VCaP (cell line): ENCODE data around the gene ALG9.

ENCODE experiments used
- H3K27ac ChIP-seq: fragments of 450-650 bp; 2 replicates; pipeline ENCODE4 v1.5.1; 2017
- TF ChIP-seq, protein P1 (sequence below): fragments of 450-650 bp; conservative IDR thresholded peaks from 2 replicates; pipeline ENCODE4 v1.5.1; 2017; ENCODE audit warnings: mild to moderate bottlenecking, moderate library complexity

The ALG9 gene

GRCh38 chr11:111795334-111795985 is 75.9 kb downstream of the ALG9 start:
- no peak overlapping the region for H3K27ac ChIP-seq
- TF ChIP-seq, protein P1, sequence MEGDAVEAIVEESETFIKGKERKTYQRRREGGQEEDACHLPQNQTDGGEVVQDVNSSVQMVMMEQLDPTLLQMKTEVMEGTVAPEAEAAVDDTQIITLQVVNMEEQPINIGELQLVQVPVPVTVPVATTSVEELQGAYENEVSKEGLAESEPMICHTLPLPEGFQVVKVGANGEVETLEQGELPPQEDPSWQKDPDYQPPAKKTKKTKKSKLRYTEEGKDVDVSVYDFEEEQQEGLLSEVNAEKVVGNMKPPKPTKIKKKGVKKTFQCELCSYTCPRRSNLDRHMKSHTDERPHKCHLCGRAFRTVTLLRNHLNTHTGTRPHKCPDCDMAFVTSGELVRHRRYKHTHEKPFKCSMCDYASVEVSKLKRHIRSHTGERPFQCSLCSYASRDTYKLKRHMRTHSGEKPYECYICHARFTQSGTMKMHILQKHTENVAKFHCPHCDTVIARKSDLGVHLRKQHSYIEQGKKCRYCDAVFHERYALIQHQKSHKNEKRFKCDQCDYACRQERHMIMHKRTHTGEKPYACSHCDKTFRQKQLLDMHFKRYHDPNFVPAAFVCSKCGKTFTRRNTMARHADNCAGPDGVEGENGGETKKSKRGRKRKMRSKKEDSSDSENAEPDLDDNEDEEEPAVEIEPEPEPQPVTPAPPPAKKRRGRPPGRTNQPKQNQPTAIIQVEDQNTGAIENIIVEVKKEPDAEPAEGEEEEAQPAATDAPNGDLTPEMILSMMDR: no peak

- TF ChIP-seq, protein P1: no peak
- no peak overlapping the region for H3K27ac ChIP-seq
These were observed 77.5 kb downstream of the ALG9 start for GRCh38 chr11:111793863-111794262.

DNA sequence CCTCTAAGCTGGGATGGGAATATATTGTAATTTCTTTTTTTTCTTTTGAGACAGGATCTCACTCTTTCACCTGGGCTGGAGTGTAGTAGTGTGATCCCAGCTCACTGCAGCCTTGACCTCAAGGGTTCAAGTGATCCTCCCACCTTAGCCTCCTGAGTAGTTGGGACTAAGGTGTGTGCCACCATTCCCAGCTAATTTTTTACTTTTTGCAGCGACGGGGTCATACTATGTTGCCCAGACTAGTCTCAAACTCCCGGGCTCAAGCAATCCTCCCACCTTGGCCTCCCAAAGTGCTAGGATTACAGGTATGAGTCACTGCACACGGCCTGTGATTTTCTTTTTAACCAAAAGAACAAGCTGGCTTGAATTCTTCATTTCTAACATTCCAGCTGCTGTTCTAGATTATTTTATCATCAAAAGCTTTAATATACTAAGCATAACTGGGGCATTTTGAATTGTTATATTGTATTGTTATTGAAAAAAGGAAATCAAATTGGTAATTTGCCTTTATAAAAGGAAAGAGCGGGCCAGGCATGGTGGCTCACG is 78.4 kb downstream of the ALG9 start:
- no peak overlapping the region for H3K27ac ChIP-seq
- TF ChIP-seq, protein P1: no peak

DNA sequence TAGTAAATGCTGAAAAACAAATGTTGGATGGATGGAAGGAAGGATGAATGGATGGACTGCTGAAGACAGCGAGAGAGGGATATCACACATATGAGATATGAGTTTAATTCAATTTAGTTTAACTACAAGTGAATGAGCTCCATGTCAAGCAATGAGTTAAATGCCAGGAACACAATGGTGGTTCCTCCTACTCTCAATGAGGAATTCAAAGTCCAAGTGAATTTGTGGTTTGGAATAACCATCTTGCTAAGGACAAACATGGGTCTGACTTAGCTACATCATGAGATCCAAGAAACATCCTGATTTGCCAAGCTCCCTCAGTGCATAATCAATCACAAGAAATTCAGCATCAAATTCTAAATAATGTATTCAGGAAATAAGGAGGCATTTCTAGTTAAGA is 79.1 kb downstream of the ALG9 start:
- no peak overlapping the region for H3K27ac ChIP-seq
- TF ChIP-seq, protein P1: no peak

GRCh38 chr11:111788464-111788863 is 82.9 kb downstream of the ALG9 start:
- TF ChIP-seq, protein P1: no peak
- no peak overlapping the region for H3K27ac ChIP-seq

DNA sequence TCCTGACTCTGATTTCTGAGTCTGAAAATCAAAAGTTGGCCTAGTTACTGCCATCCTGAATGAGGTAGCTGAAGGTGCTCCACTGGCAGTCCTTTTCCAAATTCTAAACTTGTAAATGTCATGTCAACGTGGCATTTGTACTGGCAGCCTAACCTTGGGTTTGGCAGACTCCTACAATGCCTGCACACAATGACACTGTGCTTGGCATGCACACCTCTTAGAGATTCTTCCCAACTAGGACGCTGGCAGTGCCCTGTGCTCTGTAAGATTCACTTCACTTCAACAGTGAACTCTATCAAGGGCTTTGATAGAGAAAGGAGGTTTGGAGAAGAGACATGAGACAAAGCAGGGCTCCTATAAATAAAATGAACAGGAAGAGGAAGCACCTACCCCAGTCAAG is 83.3 kb downstream of the ALG9 start:
- TF ChIP-seq, protein P1: no peak
- H3K27ac ChIP-seq: no peak overlapping the region

GRCh38 chr11:111785886-111786412 is 85.4 kb downstream of the ALG9 start:
- TF ChIP-seq, protein P1: no peak
- H3K27ac ChIP-seq: no peak overlapping the region
